GM18907 (cell line): ENCODE results near the gene DEPDC5.
"Not testable (repeated sequence)": the region's sequence is repeated elsewhere in the genome, so short reads cannot be mapped to it uniquely, and the experiment has no call there.

ENCODE experiments used
- ATAC-seq: cut with Tn5 transposase; IDR thresholded peaks from one replicate; pipeline ENCODE4 v1.9.1; 2021; ENCODE audit warnings: mild to moderate bottlenecking, moderate library complexity; ENCODE audit not compliant: unreplicated experiment

Gene DEPDC5

DNA sequence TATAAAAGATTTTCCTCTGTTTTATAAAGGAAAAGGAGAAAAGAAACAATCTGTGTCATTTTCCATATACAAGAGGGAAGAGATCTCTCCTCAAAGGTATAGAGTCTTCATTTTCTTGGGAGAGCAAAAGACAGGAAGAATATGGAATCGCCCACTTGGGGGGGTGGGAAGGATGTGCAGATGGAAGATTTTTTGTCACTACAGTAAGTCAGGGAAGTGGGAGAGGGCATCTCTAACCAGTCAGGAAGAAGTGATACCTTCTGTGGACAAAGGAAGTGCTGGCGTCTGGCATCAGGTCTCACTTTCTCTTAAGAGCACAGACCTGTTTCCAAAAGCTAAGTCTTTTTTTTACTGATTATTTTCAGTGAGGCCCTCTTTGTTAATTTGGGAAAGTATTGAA is 5.3 kb upstream of the DEPDC5 start:
- ATAC-seq, result no peak

GRCh38 chr22:31749636-31750364 is 4.0 kb upstream of the DEPDC5 start, which contains the start of gene PRR14L:
Gene PRR14L (minus strand): TSS chr22:31750132. CDS start chr22:31738860, 11,272 bp downstream.
- peak; percentile 72 for ATAC-seq

GRCh38 chr22:31750365-31751284 is 3.2 kb upstream of the DEPDC5 start:
- ATAC-seq, result no peak

GRCh38 chr22:31752096-31752847 is 1.5 kb upstream of the DEPDC5 start:
- no peak for ATAC-seq

GRCh38 chr22:31753005-31753633 is 700 bp upstream of the DEPDC5 start:
- ATAC-seq, result peak; percentile 12

DNA sequence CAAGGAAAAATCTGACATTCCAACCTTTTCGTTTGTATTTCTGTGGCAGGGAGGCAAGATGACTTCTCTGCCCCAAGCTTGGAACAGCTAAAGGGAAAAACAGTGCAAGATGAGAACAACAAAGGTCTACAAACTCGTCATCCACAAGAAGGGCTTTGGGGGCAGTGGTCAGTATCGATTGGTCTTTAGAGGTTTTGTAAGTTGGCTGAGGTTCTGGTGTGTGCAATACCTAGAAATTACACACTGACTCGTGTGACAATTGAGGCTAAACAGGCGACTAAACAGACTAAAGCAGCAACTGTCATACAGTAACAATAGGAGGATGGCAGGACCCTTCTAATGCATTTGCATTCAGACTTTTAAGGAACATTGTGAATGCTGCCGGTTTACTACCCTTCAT is 994 bp downstream of the DEPDC5 start:
- ATAC-seq, result no peak

DNA sequence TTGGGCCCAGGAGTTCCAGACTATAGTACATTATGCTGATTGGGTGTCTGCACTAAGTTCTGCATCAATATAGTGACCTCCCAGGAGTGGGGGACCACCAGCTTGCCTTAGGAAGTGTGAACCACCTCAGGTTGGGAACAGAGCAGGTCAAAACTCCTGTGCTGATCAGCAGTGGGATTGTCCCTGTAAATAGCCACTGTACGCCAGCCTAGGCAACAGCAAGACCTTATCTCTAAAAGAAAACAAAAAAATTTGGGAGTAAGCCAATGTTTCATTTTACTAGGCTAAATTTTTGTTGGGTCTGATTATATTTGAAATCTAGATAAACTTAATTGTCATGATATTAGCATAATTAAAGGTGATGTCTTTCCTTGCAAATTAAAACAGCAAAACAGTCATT is 3.4 kb downstream of the DEPDC5 start:
- ATAC-seq, result no peak

GRCh38 chr22:31758860-31759259 is 5.0 kb downstream of the DEPDC5 start:
- ATAC-seq, result not testable (repeated sequence)

DNA sequence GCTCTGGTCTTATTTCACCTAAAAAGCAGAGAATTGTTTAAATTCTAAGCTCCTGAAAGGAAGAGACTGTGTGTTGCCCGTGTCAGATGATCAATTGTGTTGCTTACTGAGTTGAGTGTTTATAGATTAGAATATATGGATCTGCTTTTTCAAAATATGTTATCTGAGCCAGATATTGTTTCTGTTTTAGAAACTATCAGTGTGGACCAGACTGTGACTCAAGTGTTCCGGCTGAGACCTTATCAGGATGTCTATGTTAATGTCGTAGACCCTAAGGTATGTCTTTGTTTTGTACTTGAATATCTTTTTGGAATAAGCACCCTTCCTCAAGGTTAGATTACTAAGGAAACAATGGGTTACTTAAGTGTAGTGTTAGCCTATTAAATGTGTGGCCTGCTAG is 11.0 kb downstream of the DEPDC5 start:
- no peak for ATAC-seq

DNA sequence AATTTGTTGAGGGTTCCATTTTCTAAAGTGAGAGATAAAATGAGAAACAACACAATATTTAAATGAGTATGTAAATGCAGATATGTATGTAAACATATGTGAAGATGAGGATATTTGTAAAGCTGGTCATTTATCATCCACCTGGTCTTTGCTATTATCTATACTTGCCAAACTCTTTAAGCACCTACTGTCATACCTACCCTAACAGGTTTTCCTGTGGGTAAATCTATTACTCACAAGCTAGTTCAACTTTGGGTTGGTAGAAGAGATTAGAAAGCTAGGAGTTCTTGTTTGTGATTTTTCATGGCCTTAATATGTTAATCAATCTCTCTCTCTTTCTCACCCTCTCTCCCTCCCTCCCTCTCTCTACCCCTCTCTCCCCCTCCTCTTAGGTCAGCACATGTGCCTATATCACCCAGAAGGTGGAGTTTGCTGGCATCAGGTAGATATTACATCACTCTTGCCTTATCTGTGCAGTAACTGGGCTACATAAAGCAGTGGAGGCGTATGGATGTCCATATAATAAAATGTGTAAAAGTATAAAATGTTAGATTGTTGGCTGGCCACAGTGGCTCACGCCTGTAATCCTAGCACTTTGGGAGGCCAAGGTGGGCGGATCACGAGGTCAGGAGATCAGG is 14.7 kb downstream of the DEPDC5 start:
- no peak for ATAC-seq

DNA sequence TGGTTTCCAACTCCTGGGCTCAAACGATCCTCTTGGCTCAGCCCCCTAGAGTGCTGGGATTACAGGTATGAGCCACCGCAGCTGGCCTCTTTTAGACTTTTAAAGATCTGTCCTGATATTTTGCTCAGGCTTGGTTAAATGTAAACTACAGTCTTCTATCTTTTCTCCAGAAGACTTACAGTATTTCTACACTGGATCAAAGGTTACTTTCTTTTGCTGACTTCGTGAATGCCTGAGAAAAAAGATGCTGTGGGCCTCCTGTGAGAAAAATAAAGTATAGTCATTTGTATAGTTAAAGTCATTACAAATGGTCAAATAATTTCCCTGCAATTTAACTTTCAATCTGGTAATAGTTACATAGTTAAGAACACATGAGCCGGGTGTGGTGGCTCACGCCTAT is 19.6 kb downstream of the DEPDC5 start:
- no peak for ATAC-seq

- no peak for ATAC-seq
These were observed 22.4 kb downstream of the DEPDC5 start for GRCh38 chr22:31776231-31776630.

DNA sequence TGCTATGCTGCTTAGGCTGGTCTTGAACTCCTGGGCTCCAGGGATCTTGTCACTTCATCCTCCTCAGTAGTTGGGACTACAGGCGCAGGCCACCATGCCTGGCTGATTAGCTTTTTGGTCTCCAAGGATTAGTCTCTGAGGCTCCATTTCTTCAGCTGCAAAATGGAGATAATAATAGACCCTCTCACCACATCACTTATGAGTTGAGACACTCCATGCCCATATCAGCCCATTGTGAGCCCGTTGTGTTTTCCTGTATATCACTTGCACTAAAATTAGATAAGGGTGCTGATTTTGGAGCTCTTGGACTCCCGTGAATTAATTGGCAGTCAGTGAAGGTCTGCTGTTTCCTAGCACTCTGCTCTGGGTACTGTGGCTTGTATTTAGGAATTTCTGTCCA is 36.0 kb downstream of the DEPDC5 start:
- ATAC-seq, result no peak

- no peak for ATAC-seq
These were observed 36.4 kb downstream of the DEPDC5 start for GRCh38 chr22:31790240-31790639.

DNA sequence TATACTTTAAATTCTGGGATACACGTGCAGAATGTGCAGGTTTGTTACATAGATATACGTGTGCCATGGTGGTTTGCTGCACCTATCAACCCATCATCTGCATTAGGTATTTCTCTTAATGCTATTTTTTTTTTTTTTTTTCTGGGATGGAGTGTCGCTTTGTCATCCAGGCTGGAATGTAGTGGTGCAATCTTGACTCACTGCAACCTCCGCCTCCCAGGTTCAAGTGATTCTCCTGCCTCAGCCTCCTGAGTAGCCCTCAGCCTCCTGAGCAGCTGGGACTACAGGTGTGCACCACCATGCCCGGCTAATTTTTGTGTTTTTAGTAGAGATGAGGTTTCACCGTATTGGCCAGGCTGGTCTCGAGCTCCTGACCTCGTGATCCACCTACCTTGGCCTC is 45.5 kb downstream of the DEPDC5 start:
- not testable (repeated sequence) for ATAC-seq

DNA sequence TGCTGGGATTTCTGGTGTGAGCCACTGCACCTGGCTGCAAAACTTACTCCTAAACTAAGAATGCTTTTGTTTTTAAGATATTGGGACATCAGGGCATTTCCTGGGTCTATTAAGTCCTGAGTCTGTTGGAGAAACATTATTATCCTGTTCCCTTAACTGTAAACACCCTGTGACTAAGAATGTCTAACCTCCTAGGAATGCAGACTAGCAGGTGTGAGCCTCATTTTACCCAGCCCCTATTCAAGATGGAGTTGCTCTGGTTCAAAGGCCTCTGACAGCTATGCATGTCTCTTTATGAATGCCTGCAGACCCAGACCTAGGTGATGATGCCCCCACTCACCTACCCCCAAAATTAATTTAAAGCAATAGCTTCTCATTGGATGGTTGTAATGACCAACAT is 46.2 kb downstream of the DEPDC5 start:
- no peak for ATAC-seq

DNA sequence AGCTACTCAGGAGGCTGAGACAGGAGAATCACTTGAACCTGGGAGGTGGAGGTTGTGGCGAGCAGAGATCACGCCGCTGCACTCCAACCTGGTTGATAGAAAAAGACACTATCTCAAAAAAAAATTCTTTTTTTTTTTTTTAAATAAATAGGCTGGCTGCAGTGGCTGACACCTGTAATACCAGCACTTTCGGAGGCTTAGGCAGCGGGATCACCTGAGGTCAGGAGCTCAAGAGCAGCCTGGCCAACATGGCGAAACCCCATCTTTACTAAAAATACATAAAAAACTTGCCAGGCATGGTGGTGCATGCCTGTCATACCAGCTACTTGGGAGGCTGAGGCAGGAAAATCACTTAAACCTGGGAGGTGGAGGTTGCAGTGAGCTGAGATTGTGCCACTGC is 47.0 kb downstream of the DEPDC5 start:
- not testable (repeated sequence) for ATAC-seq

DNA sequence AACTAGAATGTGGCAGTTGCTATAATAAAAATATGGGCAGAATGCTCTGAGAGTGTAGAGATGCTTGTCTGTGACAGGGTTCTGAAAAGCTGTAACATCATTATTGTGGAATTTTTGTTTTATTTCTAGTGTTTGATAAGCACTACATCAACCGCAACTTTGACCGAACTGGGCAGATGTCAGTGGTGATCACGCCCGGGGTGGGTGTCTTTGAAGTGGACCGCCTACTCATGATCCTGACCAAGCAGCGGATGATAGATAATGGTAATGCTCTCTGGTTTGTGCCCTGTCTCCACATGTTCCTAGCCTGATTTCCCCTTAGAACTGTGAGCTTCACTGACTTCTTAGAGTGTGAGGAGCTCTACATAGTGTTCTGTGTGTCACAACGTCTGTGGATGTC is 48.8 kb downstream of the DEPDC5 start:
- ATAC-seq, result no peak

GRCh38 chr22:31806751-31807150 is 52.9 kb downstream of the DEPDC5 start:
- no peak for ATAC-seq

GRCh38 chr22:31812977-31813605 is 59.3 kb downstream of the DEPDC5 start:
- no peak for ATAC-seq
